Measurements from ENCODE around the gene CCDC106.

Gene CCDC106

GRCh38 chr19:55635856-55636440 is 12.1 kb upstream of the CCDC106 start:
- DNase-seq (ENCODE audit: low read depth): no peak

- no peak for DNase-seq (ENCODE audit: low read depth)
These were observed 11.3 kb upstream of the CCDC106 start for GRCh38 chr19:55636723-55637122.

GRCh38 chr19:55637534-55637933 is 10.5 kb upstream of the CCDC106 start:
- DNase-seq (ENCODE audit: low read depth): no peak

- DNase-seq (ENCODE audit: low read depth): no peak
These were observed 9.1 kb upstream of the CCDC106 start for GRCh38 chr19:55638864-55639359.

- peak; percentile 74 for DNase-seq (ENCODE audit: low read depth)
These were observed 7.9 kb upstream of the CCDC106 start for GRCh38 chr19:55640043-55640576.

GRCh38 chr19:55640577-55641425 is 7.2 kb upstream of the CCDC106 start, which contains the start of gene ZNF580:
ZNF580 (plus strand) TSS chr19:55641002; CDS start chr19:55642509, 1,507 bp downstream.
- DNase-seq (ENCODE audit: low read depth): peak; percentile 87

GRCh38 chr19:55641426-55642152 is 6.4 kb upstream of the CCDC106 start:
- DNase-seq (ENCODE audit: low read depth): no peak

- no peak for DNase-seq (ENCODE audit: low read depth)
These were observed 5.6 kb upstream of the CCDC106 start for GRCh38 chr19:55642153-55643002.

- peak; percentile 71 for DNase-seq (ENCODE audit: low read depth)
These were observed 4.8 kb upstream of the CCDC106 start, which contains the start of gene ZNF581 for GRCh38 chr19:55643003-55643886. ZNF581 (plus strand) TSS chr19:55643649; CDS start chr19:55644572, 923 bp downstream.

GRCh38 chr19:55643887-55644176 is 4.2 kb upstream of the CCDC106 start:
- no peak for DNase-seq (ENCODE audit: low read depth)

- DNase-seq (ENCODE audit: low read depth): no peak
These were observed 3.7 kb upstream of the CCDC106 start for GRCh38 chr19:55644191-55644833.

- DNase-seq (ENCODE audit: low read depth): no peak
These were observed 3.0 kb upstream of the CCDC106 start for GRCh38 chr19:55644842-55645511.

GRCh38 chr19:55645512-55645881 is 2.5 kb upstream of the CCDC106 start:
- DNase-seq (ENCODE audit: low read depth): no peak

GRCh38 chr19:55646889-55647731 is 902 bp upstream of the CCDC106 start:
- DNase-seq (ENCODE audit: low read depth): no peak

- DNase-seq (ENCODE audit: low read depth): no peak
These were observed 714 bp downstream of the CCDC106 start for GRCh38 chr19:55648585-55649267.

GRCh38 chr19:55649268-55650125 is 1.5 kb downstream of the CCDC106 start:
- no peak for DNase-seq (ENCODE audit: low read depth)

- DNase-seq (ENCODE audit: low read depth): no peak
These were observed 2.1 kb downstream of the CCDC106 start for GRCh38 chr19:55650126-55650557.

All from fibroblast of gingiva (primary cell).